ENCODE measurements around the gene ST3GAL4.

Gene ST3GAL4

DNA sequence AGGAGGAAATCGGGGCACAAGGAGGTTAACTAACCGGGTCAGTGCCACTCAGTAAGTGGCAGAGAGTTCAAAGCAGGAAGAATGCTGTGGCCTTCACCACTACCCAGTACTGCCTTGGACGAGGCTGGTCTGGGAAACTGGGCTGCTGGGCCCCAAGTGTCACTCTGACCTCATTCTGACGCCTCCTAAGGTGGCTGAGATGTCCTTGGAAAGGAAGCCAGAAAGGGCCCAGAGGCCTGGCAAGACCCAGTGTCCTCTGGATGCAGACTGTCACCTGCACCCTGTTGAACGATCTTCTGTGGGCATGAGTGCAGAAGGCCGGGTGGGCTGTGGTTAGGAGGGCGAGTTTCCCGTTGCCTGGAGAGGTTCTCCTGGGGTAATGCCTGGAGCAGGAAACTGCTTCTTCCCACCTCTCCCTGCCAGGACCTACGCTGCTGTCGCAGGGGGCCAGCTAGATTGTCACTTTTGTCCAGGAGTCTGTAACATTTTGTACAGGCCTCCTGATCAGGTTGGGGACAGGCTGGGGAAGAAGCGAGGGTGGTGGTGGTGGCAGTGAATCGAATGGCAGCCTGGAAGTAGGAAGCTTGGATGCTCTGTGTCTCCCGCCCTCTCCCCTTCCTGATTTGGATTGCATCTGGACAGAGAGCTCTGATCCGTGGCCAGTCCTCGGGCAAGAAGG lies 105.1 kb downstream of the ST3GAL4 start:
- no peak for TF ChIP-seq CTCF (IDR thresholded peaks at IDR 0.05; ENCODE audit: insufficient read depth, low read depth, low read length, missing control alignments)
- DNase-seq (ENCODE audit: low read depth): no peak
- H3K4me3 ChIP-seq (ENCODE audit: low read length): no peak overlapping the region

DNA sequence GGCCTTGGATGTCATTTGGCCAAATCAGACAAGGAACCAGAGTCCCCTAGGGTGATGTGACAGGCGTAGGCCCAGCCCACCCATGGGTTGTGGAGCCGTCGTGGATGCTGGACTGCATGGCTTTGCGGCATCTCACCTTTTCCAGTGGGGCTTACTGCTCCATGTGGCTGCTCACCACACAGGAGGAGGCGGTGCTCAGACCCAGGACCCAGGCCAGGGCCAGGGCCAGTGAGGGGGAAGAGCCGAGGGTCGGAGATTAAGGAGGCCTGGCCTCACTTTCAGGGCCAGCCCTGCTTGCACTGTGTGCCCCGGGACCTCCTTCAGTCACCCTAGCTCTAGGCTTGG lies 105.6 kb downstream of the ST3GAL4 start:
- TF ChIP-seq CTCF (IDR thresholded peaks at IDR 0.05; ENCODE audit: insufficient read depth, low read depth, low read length, missing control alignments): no peak
- no peak overlapping the region for H3K4me3 ChIP-seq (ENCODE audit: low read length)
- no peak for DNase-seq (ENCODE audit: low read depth)

GRCh38 chr11:126461996-126462395 lies 106.5 kb downstream of the ST3GAL4 start:
- no peak for DNase-seq (ENCODE audit: low read depth)
- TF ChIP-seq CTCF (IDR thresholded peaks at IDR 0.05; ENCODE audit: insufficient read depth, low read depth, low read length, missing control alignments): no peak
- H3K4me3 ChIP-seq (ENCODE audit: low read length): no peak overlapping the region

GRCh38 chr11:126462422-126462821 lies 106.9 kb downstream of the ST3GAL4 start:
- no peak for TF ChIP-seq CTCF (IDR thresholded peaks at IDR 0.05; ENCODE audit: insufficient read depth, low read depth, low read length, missing control alignments)
- no peak for DNase-seq (ENCODE audit: low read depth)
- H3K4me3 ChIP-seq (ENCODE audit: low read length): no peak overlapping the region
